ENCODE results near the gene LMNB1. TPM values are rescaled to one million over a fixed set of nuclear protein-coding genes. Genes with fewer than 3 reads are reported as not detected.

Gene LMNB1
- total RNA-seq, 1 donor: 7.2 TPM

DNA sequence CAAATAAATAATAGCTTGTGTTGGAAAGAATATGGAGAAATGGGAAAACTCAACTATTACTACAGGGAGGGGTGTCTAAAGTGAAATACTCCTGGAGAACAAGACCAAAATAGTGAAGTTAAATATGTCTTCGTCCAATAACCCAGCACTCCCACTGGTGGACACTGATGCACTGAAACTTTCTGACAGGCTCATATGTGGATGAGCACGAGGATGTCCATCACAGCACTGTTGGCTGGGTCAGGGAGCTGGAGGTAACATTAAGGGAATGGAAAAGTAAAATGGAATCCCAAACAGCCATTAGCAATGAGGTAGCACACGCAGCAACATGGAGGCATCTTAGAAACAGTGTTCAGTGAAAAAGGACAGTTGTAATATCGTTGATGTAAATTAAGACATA is 86.5 kb downstream of the LMNB1 start:
- no peaks in the 10 kb centered on the region for H3K9me3 ChIP-seq (ENCODE audit: low read depth, low read length)
- no peaks in the 10 kb centered on the region for H3K36me3 ChIP-seq (ENCODE audit: insufficient read depth, low read length)
- no peak overlapping the region for H3K4me3 ChIP-seq (ENCODE audit: insufficient read depth, low read length)
- no peak overlapping the region for H3K27ac ChIP-seq (ENCODE audit: low read depth, low read length)
- no peak for DNase-seq (ENCODE audit: insufficient read length, low spot score, missing footprints)
- H3K4me1 ChIP-seq (ENCODE audit: insufficient read depth, low read length): peaks cover 11% of the 10 kb centered on the region
- H3K79me2 ChIP-seq (ENCODE audit: insufficient read depth, low read length): no peaks in the 10 kb centered on the region
- no peaks in the 10 kb centered on the region for H4K20me1 ChIP-seq (ENCODE audit: insufficient read depth, low read length)
- no peak overlapping the region for H2AFZ ChIP-seq (ENCODE audit: low read length)
- H3K27me3 ChIP-seq (ENCODE audit: insufficient read depth, low read length): no peaks in the 10 kb centered on the region
- TF ChIP-seq, protein P1, sequence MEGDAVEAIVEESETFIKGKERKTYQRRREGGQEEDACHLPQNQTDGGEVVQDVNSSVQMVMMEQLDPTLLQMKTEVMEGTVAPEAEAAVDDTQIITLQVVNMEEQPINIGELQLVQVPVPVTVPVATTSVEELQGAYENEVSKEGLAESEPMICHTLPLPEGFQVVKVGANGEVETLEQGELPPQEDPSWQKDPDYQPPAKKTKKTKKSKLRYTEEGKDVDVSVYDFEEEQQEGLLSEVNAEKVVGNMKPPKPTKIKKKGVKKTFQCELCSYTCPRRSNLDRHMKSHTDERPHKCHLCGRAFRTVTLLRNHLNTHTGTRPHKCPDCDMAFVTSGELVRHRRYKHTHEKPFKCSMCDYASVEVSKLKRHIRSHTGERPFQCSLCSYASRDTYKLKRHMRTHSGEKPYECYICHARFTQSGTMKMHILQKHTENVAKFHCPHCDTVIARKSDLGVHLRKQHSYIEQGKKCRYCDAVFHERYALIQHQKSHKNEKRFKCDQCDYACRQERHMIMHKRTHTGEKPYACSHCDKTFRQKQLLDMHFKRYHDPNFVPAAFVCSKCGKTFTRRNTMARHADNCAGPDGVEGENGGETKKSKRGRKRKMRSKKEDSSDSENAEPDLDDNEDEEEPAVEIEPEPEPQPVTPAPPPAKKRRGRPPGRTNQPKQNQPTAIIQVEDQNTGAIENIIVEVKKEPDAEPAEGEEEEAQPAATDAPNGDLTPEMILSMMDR (IDR thresholded peaks at IDR 0.05; ENCODE audit: extremely low read depth, low read depth, low read length): no peak
- H3K4me2 ChIP-seq (ENCODE audit: insufficient read depth, low read length): no peak overlapping the region

DNA sequence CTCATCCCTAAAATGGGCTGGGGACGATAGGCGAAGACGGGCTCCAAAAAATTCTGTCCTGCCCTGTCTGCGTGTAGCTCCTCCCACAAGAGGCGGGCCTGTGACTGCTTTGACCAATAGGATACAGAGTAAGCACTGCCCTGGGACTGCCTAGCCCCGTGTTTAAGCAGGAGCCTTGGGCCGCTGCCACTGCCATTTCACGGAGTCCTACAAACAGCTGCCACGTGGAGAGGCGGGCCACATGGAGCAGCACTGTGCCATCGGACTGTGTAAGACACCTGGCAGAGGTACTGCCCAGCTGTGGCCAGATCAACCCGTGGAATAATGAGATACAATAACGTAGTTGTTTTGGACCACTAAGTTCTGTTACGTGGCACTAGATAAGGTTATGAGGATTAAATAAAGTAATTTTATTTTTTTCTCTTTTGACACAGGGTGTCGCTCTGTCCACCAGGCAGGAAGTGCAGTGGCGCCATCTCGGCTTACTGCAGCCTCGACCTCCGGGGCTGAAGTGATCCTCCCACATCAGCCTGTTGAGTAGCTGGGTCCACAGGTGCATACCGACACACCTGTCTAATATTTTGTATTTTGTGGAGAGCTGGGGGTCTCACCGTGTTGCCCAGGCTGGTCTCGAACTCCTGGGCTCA is 87.2 kb downstream of the LMNB1 start:
- Histone ChIP-seq H4K20me1 (ENCODE audit: insufficient read depth, low read length) (no peaks in the 10 kb centered on the region), H2AFZ (ENCODE audit: low read length) (no peak overlapping the region), H3K27me3 (ENCODE audit: insufficient read depth, low read length) (no peaks in the 10 kb centered on the region), H3K36me3 (ENCODE audit: insufficient read depth, low read length) (no peaks in the 10 kb centered on the region), H3K4me1 (ENCODE audit: insufficient read depth, low read length) (peaks cover 15% of the 10 kb centered on the region), H3K27ac (ENCODE audit: low read depth, low read length) (no peak overlapping the region), H3K9me3 (ENCODE audit: low read depth, low read length) (no peaks in the 10 kb centered on the region), H3K4me3 (ENCODE audit: insufficient read depth, low read length) (no peak overlapping the region), H3K4me2 (ENCODE audit: insufficient read depth, low read length) (no peak overlapping the region), H3K79me2 (ENCODE audit: insufficient read depth, low read length) (no peaks in the 10 kb centered on the region)
- no peak for DNase-seq (ENCODE audit: insufficient read length, low spot score, missing footprints)
- TF ChIP-seq, protein P1 (IDR thresholded peaks at IDR 0.05; ENCODE audit: extremely low read depth, low read depth, low read length): no peak

DNA sequence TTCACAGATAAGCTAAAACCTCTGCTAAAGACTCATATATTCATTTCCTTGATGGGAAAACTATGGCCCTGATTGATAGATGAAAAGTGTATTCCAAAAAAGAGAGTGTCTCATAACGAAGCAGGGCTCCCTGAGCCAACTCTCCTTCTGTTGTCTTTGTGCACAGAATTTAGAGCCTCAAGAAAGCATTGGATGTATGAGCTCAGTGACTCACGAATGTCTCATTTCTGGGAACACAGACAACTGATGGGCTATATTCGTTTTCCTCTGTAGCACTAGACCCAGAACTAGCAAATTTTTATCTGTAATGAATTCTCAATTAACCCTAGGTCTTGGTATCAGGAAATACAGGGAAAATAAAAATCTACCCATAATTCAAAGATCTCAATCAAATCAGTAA is 88.4 kb downstream of the LMNB1 start:
- peak overlapping the region; percentile 24 for H3K4me2 ChIP-seq (ENCODE audit: insufficient read depth, low read length)
- H3K27ac ChIP-seq (ENCODE audit: low read depth, low read length): peak overlapping the region; percentile 28
- peak; percentile 97 for DNase-seq (ENCODE audit: insufficient read length, low spot score, missing footprints)
- H3K4me3 ChIP-seq (ENCODE audit: insufficient read depth, low read length): no peak overlapping the region
- no peak overlapping the region for H2AFZ ChIP-seq (ENCODE audit: low read length)
- H3K79me2 ChIP-seq (ENCODE audit: insufficient read depth, low read length): no peaks in the 10 kb centered on the region
- H3K36me3 ChIP-seq (ENCODE audit: insufficient read depth, low read length): no peaks in the 10 kb centered on the region
- H3K27me3 ChIP-seq (ENCODE audit: insufficient read depth, low read length): no peaks in the 10 kb centered on the region
- peaks cover 18% of the 10 kb centered on the region for H3K4me1 ChIP-seq (ENCODE audit: insufficient read depth, low read length)
- no peaks in the 10 kb centered on the region for H4K20me1 ChIP-seq (ENCODE audit: insufficient read depth, low read length)
- H3K9me3 ChIP-seq (ENCODE audit: low read depth, low read length): no peaks in the 10 kb centered on the region
- TF ChIP-seq, protein P1 (IDR thresholded peaks at IDR 0.05; ENCODE audit: extremely low read depth, low read depth, low read length): no peak

DNA sequence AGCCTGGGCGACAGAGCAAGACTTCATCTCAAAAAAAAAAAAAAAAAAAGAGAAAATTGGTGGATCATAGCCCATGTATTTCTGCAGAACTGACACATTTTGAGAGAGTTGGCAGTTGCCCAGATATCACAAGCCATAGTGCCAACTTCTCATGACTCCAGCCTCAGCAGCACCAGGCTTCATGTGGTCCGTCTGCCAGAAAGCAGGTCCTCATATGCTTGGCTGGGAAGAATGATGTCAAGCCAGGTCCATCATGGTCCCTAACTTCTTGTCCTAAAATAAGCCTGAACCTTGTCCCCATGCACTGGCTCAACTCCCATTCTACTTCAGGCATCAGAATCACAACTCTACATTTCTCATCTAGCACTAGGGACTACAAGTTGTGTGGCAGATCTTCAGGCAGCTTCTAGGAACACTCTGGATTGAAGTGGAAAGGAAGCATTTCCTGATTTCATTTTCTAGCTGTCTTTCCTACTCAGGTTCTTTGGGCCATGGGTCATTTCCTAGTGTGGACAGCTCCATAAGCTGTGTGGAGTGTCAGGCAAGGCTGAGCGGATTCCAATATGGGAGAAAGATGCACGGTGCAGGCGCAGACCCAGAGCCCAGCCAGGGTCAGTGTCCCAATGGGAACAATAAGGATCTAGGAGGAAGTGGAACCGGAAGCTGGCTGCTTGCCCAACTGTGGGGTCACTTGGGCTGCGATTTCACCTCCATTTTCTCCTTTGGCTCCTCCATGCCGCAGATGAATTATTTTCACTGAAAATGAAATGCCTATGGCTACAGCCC is 90.1 kb downstream of the LMNB1 start:
- Histone ChIP-seq H3K9me3 (ENCODE audit: low read depth, low read length) (no peaks in the 10 kb centered on the region), H2AFZ (ENCODE audit: low read length) (no peak overlapping the region), H3K27me3 (ENCODE audit: insufficient read depth, low read length) (no peaks in the 10 kb centered on the region), H3K4me3 (ENCODE audit: insufficient read depth, low read length) (no peak overlapping the region), H3K79me2 (ENCODE audit: insufficient read depth, low read length) (no peaks in the 10 kb centered on the region), H3K36me3 (ENCODE audit: insufficient read depth, low read length) (no peaks in the 10 kb centered on the region), H3K4me2 (ENCODE audit: insufficient read depth, low read length) (no peak overlapping the region), H3K4me1 (ENCODE audit: insufficient read depth, low read length) (peaks cover 18% of the 10 kb centered on the region), H4K20me1 (ENCODE audit: insufficient read depth, low read length) (no peaks in the 10 kb centered on the region), H3K27ac (ENCODE audit: low read depth, low read length) (no peak overlapping the region)
- TF ChIP-seq, protein P1 (IDR thresholded peaks at IDR 0.05; ENCODE audit: extremely low read depth, low read depth, low read length): no peak
- no peak for DNase-seq (ENCODE audit: insufficient read length, low spot score, missing footprints)
